GM12873 (cell line): ENCODE results near the gene RCAN2.

ENCODE experiments used
- TF ChIP-seq, protein P1 (sequence below): IDR thresholded peaks from 2 replicates; pipeline ENCODE4 v1.5.1; 2012; ENCODE audit warnings: low read depth, mild to moderate bottlenecking, moderate library complexity, low read length, control low read depth; ENCODE audit not compliant: insufficient read depth; ENCODE audit errors: missing control alignments

The RCAN2 gene

DNA sequence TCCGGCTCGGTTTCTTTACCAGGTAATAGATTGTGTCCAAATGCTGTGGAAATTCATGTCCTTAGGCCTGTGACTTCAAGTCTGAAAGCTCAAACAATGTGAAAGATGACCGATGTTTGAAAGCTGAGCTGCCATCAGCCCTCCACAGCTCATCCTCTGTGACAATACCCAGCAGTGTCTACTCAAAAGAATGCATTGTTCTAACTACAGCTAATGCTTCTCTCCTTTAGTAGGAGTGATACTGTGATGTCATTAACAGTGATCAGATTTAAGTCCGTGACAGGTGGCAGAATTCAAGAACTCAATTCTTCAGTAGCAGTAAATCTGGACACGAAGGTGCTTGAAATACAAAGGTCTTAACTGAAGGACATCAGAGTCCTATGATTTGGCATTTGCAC, 97.3 kb downstream of the RCAN2 start:
- TF ChIP-seq, protein P1, sequence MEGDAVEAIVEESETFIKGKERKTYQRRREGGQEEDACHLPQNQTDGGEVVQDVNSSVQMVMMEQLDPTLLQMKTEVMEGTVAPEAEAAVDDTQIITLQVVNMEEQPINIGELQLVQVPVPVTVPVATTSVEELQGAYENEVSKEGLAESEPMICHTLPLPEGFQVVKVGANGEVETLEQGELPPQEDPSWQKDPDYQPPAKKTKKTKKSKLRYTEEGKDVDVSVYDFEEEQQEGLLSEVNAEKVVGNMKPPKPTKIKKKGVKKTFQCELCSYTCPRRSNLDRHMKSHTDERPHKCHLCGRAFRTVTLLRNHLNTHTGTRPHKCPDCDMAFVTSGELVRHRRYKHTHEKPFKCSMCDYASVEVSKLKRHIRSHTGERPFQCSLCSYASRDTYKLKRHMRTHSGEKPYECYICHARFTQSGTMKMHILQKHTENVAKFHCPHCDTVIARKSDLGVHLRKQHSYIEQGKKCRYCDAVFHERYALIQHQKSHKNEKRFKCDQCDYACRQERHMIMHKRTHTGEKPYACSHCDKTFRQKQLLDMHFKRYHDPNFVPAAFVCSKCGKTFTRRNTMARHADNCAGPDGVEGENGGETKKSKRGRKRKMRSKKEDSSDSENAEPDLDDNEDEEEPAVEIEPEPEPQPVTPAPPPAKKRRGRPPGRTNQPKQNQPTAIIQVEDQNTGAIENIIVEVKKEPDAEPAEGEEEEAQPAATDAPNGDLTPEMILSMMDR, result no peak

DNA sequence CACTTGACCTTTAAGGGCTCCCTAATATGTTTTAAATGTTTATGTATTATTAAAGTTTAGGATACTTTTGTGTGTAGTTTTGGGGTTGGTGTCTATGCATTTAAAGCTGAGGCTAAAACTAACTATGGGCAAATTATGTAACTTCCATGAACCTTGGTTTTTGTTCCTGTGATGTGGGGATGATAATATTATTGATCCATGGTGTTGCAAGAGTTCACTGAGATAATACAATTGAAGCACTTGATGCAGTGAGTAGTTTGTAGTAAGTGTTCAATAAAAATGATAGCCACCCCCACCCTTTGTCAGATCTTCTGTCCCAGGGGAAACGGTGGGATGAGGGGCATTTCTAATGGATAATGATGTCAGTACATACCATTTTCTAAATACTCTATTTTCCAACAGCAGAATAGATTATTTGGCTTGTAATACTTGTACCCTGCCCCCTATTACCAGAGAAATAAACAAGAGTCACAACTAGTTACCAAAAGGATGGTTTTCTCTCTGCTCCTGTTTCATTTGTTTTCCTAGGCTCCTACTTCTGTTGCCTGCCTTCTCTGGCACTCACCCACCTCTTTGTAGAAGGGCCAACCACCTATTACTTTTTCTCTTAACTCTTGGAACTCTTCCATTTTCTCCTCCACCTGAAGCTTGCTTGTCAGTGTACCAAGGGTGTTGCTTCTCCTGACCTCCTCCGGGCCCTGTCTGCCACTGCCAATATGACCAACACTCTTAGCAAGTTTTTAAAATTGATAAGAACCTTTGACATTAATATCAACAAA, 97.9 kb downstream of the RCAN2 start:
- TF ChIP-seq, protein P1, result no peak

DNA sequence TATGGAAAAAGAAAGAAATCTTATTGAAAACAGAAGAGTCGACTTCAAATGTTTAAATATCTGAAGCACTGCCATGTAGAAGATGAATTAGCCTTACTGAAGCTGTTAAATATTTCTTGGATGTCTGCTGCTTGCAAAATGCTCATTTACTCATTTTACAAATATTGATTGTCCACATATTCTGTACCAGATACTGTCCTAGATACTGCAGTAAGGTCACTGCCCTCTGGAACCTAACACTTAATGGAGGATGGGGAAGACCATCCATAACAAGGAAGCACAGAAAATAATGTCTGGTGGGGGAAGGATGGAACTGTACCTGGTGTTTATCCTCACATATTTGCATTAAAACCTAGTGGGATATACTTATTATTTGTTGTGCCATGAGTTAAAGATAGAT, 99.0 kb downstream of the RCAN2 start:
- TF ChIP-seq, protein P1, result no peak

DNA sequence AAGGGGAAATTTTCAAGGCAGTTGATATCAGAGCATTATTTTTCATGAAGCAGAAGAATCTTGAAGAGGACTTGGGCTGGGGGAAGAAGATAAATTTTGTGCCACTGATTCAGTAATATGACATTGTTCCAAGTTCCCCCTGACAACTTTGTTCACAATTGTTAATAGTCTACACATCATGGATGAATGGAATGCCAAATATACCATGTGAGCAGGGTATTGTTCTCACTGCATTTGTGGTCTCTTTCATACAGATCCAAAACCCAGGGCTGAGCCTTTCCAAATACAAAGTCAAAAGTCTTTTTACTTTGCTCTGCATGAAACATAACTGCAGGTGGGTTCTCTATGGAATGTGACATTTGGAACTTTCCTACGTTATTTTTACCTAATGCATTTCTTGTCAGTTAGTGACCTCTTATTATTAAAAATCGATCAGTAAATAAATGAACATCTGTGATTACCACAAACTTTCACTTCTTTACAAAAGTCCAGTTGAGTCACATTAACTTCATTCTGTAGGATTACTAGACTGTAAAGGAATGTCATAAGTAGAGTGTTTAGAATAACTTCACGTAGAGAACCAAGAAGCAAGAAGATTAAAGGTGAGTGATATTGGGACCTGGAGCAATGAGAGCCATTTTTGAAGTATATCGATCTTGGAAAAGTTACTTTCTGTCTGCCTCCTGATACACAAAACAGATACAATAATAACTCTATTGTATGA, 100.9 kb downstream of the RCAN2 start:
- TF ChIP-seq, protein P1, result no peak

DNA sequence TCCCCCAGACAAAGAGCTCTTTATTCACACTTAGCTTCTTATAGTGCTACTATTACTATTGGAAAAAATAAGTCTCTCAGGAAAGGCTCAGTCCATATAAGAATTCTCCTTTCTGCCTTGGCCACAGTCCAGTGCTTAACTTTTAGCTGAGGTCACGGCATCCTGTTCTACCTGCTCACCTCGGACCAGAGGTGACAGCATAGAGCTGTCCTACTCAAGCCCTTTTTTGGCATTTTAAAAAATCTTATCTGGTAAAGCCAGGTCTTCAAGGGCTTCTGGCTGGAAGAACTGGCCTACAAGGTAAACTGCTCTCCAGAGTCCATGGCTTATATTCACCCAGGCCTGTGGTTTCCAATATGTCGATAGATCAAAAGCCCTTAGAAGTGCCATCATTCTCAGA, 109.7 kb downstream of the RCAN2 start:
- TF ChIP-seq, protein P1, result no peak

DNA sequence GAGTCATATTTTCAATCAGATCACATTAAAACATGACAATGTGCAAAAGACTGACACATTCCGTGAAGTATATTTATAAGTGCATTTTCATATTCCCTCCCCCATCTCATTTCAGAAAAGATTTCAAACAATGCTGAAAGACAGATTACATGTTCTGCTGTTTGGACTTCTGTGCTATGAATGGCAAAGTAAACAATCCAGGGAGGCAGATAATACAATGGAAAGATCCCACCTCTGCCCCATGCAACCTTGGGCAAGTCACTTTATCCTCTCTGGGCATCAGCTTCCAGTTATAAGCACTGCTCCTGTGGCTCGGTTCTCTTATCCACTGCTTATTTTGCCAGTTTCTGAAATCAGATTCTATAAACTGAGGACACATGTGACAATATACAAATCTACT, 110.2 kb downstream of the RCAN2 start:
- TF ChIP-seq, protein P1, result no peak

DNA sequence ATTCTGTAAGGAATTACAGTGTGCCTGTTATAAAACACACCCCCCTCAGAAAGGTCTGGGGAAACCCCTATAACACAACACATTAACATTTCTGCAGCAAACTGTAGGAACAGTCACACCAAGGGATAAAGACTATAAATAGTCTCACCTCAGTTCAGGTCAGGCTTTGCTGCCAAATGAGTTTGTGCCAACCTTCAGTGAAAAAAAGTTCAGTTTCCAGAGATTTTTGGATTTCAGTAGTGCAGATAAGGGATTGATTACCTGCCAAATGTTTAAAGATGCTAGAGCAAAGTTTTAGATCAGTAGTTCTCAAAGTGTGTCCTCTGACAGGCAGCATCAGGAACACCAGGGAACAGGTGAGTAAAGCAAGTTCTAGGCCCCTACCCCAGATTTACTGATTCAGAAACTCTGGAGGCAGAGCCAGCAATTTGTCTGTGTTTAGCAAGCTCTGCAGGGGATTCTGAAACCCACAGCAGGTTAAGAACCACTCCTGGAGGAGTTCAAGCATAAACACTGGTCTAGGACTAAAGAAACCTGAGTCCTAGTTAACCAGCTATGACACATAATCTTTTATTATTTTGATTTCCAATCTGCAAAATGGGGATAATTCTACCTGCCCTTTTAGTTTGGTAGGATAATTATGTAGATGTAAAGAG, 111.0 kb downstream of the RCAN2 start:
- TF ChIP-seq, protein P1, result no peak
